Breast epithelium (tissue), 3 donors: ENCODE measurements around the gene PFDN1.

Source experiments
- POLR2A ChIP-seq: fragments of 450-650 bp; IDR thresholded peaks from one replicate; pipeline ENCODE4 v1.6.1; 2016; ENCODE audit warnings: antibody characterized with exemption, mild to moderate bottlenecking, moderate library complexity
- TF ChIP-seq, protein P1 (sequence below), 3 donors: fragments of 450-650 bp; IDR thresholded peaks; one replicate each; pipeline ENCODE4 v1.5.1; 2016 to 2017; ENCODE audit warnings: antibody characterized with exemption in 3 of 3, mild to moderate bottlenecking in 3 of 3, moderate library complexity in 3 of 3

DNA sequence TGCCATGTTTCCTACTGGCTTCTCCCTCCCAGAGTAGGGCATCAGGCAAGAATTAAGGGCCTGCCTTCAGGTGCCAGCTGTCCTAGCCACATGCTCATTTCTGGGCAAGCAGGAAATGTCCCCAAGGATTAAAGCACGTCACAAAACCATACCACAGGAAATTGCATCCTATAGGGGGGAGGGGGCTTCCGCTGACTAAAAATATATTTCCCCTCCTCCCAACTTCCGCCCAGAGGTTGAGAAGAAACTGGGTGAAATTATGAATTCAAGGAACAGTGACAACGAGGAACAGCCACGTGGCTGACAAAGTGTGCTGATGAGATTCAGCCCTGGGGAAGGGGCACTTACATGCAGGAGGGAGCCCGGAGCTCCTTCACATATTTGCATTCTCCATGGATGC, 39.4 kb upstream of the PFDN1 start:
- TF ChIP-seq, protein P1, sequence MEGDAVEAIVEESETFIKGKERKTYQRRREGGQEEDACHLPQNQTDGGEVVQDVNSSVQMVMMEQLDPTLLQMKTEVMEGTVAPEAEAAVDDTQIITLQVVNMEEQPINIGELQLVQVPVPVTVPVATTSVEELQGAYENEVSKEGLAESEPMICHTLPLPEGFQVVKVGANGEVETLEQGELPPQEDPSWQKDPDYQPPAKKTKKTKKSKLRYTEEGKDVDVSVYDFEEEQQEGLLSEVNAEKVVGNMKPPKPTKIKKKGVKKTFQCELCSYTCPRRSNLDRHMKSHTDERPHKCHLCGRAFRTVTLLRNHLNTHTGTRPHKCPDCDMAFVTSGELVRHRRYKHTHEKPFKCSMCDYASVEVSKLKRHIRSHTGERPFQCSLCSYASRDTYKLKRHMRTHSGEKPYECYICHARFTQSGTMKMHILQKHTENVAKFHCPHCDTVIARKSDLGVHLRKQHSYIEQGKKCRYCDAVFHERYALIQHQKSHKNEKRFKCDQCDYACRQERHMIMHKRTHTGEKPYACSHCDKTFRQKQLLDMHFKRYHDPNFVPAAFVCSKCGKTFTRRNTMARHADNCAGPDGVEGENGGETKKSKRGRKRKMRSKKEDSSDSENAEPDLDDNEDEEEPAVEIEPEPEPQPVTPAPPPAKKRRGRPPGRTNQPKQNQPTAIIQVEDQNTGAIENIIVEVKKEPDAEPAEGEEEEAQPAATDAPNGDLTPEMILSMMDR (IDR thresholded peaks at IDR 0.05) = no peak
- no peak for TF ChIP-seq POLR2A
